Measurements from ENCODE around the gene SMIM1. TPM values are rescaled to one million over a fixed set of nuclear protein-coding genes. Genes with fewer than 3 reads are reported as not detected.
A peak's percentile ranks its signal among the peaks of the same experiment; 100 is the strongest.

Gene SMIM1
- total and polyA plus RNA-seq, 8 donors, result 3.1 to 15.1 (median 6.4) TPM

DNA sequence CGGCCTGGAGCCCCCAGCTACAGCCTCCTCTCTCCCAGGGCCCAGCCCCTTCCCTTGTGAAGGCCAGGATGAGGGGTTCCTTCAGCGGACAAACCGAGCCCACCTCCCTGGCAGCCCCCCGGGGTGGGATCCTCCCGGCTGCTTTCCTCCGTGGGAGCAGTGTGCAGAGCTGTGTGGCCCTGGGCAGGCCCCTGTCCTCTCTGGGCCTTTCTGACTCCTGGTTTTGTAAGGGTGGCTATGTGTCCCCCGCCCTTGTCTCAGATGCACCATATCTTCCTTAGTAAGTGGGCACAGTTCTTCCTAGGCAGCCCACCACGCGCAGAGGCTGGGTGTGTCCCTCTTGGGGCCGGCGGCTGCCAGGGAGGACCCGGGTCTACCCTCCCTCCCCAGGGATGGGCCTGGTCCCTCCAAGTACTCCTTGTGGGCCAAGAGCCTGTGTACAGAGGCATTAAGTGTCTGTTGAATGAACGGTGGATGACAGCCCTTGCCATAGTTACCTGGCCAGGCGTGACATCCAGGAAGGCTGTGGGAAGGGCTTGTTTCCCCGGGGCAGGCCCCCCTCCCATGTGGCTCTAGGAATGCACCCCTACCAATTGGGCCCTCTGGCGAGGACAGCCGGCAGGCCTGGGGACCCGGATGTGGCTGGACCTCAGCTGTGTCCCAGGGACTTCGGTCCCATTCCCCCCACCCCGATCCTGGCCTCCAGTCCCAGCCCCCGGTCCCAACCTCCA is 3.8 kb downstream of the SMIM1 start:
- 71 to 76% methylated on average over 21 of the region's 21 CpGs for WGBS, 2 donors
- DNase-seq (peak in 2 of 6 donors; percentile 29 to 73), FAIRE-seq (no peak), ATAC-seq (no peak)
- no peak overlapping the region for H3K4me3 ChIP-seq
- H3K36me3 ChIP-seq, result peaks cover 2 to 18% (median 7%) of the 10 kb centered on the region in 3 donors
- H3K27me3 ChIP-seq, result no peaks in the 10 kb centered on the region
- TF ChIP-seq, protein P1, sequence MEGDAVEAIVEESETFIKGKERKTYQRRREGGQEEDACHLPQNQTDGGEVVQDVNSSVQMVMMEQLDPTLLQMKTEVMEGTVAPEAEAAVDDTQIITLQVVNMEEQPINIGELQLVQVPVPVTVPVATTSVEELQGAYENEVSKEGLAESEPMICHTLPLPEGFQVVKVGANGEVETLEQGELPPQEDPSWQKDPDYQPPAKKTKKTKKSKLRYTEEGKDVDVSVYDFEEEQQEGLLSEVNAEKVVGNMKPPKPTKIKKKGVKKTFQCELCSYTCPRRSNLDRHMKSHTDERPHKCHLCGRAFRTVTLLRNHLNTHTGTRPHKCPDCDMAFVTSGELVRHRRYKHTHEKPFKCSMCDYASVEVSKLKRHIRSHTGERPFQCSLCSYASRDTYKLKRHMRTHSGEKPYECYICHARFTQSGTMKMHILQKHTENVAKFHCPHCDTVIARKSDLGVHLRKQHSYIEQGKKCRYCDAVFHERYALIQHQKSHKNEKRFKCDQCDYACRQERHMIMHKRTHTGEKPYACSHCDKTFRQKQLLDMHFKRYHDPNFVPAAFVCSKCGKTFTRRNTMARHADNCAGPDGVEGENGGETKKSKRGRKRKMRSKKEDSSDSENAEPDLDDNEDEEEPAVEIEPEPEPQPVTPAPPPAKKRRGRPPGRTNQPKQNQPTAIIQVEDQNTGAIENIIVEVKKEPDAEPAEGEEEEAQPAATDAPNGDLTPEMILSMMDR (IDR thresholded peaks at IDR 0.05), result no peak
- no peaks in the 10 kb centered on the region for H3K9me3 ChIP-seq
- intact Hi-C loops (cut with DNase I), result no loop called here
- H3K4me1 ChIP-seq, result peaks cover 5 to 8% (median 5%) of the 10 kb centered on the region in 3 donors
- H3K27ac ChIP-seq, result no peak overlapping the region

DNA sequence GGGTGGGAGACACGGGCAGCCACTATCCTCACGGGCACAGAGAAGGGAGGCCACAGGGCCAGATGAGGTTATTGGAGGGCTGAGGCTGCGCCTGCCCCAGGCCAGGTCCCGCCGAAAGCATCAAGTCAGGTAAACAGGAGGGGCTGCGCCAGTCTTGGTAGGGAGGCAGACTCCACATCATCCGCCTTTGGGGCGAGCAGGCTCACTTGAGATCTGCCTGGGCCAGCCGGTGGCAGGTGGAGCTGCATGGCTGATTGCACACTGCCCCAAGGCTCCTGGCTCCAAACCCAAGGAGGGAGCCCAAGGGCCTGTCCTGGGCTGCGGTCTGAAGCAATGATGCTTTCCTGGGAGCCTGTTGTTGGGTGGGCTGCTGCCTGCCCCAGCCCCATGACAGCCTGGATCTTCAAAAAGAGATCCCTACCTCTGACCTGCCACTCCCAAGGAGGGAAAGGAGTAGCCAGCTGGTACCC is 4.6 kb downstream of the SMIM1 start:
- peaks cover 3 to 25% (median 11%) of the 10 kb centered on the region in 3 donors for H3K36me3 ChIP-seq
- no peaks in the 10 kb centered on the region for H3K27me3 ChIP-seq
- ATAC-seq, result no peak
- TF ChIP-seq, protein P1 (IDR thresholded peaks at IDR 0.05), result no peak
- 79 to 87% methylated on average over 10 of the region's 10 CpGs for WGBS, 2 donors
- intact Hi-C loops (cut with DNase I), result no loop called here
- H3K4me3 ChIP-seq, result no peak overlapping the region
- H3K27ac ChIP-seq, result no peak overlapping the region
- peaks cover 0 to 5% (median 3%) of the 10 kb centered on the region in 3 donors for H3K4me1 ChIP-seq
- DNase-seq, result peak in 2 of 6 donors; percentile 19 to 62
- no peaks in the 10 kb centered on the region for H3K9me3 ChIP-seq
- FAIRE-seq, result no peak

DNA sequence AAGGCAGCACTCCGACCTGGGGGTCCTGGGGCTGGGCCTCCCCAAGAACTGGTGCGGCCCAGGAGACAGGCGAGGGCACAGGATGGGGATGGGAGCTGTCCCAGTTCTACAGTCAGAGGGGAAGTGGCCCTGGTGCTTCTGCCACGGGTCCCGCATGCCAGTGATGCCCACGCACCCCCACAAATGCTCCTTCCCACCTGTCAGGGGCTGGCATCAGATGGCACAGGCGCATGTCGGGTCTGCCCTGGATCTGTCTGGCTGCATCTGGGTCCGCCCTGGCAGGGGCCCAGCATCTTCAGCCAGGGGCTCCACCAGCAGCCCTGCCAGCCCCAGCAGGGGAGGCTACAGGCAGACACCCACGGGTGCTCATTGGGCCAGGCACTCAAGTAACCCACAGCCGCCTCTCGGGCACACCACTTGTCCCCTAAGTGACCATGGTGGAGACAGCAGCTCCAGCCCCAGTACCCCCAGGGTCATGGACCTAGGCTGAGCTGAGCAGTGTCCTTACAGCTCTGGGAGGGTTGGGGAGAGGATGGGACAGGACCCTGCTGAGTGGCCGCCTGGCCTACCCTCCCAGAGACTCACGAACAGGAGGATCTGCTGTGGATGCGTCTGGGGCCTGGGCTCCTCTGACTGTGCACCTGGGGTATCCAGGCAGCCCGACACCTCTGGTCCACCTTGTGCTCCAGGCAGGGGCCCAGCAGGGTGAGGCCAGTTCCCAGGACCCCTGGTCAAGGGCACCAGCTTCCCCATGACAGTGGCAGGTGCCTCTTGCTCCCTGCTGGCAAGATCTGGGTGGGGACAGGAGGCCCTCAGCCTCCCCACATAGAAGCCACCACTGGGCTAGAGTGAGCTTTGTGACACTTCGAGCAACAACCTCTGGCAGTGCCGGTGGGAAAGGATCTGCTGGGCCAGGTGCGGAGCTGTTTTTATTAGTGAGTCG is 5.4 kb downstream of the SMIM1 start:
- H3K36me3 ChIP-seq, result peaks cover 3 to 33% (median 17%) of the 10 kb centered on the region in 3 donors
- no peak overlapping the region for H3K4me3 ChIP-seq
- ATAC-seq (no peak), DNase-seq (peak in 3 of 6 donors; percentile 40 to 72 (median 47)), FAIRE-seq (no peak)
- intact Hi-C loops (cut with DNase I), result no loop called here
- no peaks in the 10 kb centered on the region for H3K27me3 ChIP-seq
- peaks cover 0 to 5% (median 3%) of the 10 kb centered on the region in 3 donors for H3K4me1 ChIP-seq
- no peaks in the 10 kb centered on the region for H3K9me3 ChIP-seq
- TF ChIP-seq, protein P1 (IDR thresholded peaks at IDR 0.05), result no peak
- no peak overlapping the region for H3K27ac ChIP-seq
- 73 to 78% methylated on average over 20 of the region's 20 CpGs for WGBS, 2 donors

DNA sequence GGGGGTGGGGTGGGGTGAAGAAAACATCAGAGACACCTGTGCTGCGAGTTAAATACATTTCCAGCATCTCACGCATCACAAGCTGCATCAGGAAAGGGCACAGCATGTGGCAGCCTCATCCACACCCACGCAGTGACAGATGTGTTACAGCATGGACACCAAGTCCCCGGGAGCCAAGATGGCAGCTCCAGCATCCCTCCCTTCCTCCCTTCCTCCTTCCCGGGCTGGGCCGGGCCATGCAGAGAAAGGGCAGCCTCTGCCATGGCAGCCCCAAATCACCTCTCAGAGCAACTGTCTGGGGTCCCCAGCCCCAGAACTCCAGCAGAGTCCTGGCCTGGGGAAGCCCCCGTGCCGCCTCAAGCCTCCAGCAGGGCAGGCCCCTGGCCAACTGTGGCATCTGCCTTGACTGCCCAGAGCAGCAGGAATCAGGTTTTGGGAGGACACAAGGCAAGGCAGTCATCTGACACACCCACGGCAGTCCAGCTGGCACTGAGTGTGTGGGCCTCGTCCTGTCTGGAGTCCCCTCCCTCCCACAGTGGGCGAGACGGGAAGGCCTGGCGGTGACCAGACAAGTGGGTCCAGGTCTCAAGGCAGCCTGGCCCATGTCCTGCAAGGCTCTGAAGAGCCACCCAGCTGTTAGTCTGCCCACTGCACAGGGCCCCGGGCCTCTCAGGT is 6.2 kb downstream of the SMIM1 start:
- Histone ChIP-seq H3K9me3 (no peaks in the 10 kb centered on the region), H3K36me3 (peaks cover 3 to 42% (median 17%) of the 10 kb centered on the region in 3 donors), H3K4me3 (no peak overlapping the region), H3K4me1 (no peaks in the 10 kb centered on the region), H3K27ac (no peak overlapping the region), H3K27me3 (no peaks in the 10 kb centered on the region)
- intact Hi-C loops (cut with DNase I), result no loop called here
- ATAC-seq, result no peak
- 72 to 73% methylated on average over 14 of the region's 14 CpGs for WGBS, 2 donors
- TF ChIP-seq, protein P1 (IDR thresholded peaks at IDR 0.05), result no peak
- FAIRE-seq, result no peak
- DNase-seq, result peak in 2 of 6 donors; percentile 28 to 58
